GM12892 (cell line): ENCODE measurements around the gene STK11.
A peak's percentile ranks its signal among the peaks of the same experiment; 100 is the strongest.

ENCODE experiments used
- POLR2A ChIP-seq: IDR thresholded peaks from 2 replicates; pipeline ENCODE4 v1.6.1; 2011; ENCODE audit warnings: low read depth, low read length, control low read depth
- POLR2AphosphoS5 ChIP-seq: IDR thresholded peaks from 2 replicates; pipeline ENCODE4 v1.6.1; 2011; ENCODE audit warnings: low read depth, low read length, control low read depth

- TF ChIP-seq POLR2A: peak; percentile 57; the same call in 1 of the 2 replicates
- TF ChIP-seq POLR2AphosphoS5: peak; percentile 83
These were observed 65.4 kb downstream of the STK11 start for GRCh38 chr19:1270854-1271527.
